ENCODE measurements around the gene RIPOR2.

DNA sequence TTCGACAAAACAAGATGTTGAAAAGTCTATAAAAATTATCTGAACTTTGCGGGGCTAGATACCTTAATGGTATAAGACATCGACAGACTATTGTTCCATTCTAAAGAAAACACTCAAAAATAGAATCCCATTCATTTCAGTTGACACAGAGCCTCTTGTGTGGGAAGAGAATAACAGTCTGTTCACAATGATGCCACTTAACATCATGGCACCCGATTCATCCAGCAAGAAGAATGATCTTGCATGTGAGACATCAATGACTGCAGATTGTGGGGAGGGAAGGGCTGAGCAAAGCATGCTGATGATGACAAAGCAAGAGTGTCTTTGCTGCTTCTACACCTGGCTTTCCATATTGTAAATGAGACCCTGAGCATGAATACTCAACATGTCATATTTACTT is 87.3 kb downstream of the RIPOR2 start:
- TF ChIP-seq EZH2phosphoT487 (IDR thresholded peaks at IDR 0.05; ENCODE audit: low read depth), result no peak
- TF ChIP-seq, protein P1, sequence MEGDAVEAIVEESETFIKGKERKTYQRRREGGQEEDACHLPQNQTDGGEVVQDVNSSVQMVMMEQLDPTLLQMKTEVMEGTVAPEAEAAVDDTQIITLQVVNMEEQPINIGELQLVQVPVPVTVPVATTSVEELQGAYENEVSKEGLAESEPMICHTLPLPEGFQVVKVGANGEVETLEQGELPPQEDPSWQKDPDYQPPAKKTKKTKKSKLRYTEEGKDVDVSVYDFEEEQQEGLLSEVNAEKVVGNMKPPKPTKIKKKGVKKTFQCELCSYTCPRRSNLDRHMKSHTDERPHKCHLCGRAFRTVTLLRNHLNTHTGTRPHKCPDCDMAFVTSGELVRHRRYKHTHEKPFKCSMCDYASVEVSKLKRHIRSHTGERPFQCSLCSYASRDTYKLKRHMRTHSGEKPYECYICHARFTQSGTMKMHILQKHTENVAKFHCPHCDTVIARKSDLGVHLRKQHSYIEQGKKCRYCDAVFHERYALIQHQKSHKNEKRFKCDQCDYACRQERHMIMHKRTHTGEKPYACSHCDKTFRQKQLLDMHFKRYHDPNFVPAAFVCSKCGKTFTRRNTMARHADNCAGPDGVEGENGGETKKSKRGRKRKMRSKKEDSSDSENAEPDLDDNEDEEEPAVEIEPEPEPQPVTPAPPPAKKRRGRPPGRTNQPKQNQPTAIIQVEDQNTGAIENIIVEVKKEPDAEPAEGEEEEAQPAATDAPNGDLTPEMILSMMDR (IDR thresholded peaks at IDR 0.05; ENCODE audit: low read depth, low read length), result no peak

Data from OCI-LY3 (cell line).